Occipital lobe (tissue), 2 donors: Measurements from ENCODE around the gene SLC24A4. TPM values are rescaled to one million over a fixed set of nuclear protein-coding genes. Genes with fewer than 3 reads are reported as not detected.

Experiments used
- DNase-seq: peaks from one replicate; lab custom pipeline; 2025; lab: John Stamatoyannopoulos, UW
- total RNA-seq: library from RNA; depleted of rRNA; stranded (reverse); fragments of >200 nt; gene quantifications from one replicate; pipeline ENCODE4 v1.2.3, GENCODE V29; 2014

The SLC24A4 gene
- 0.31 TPM for total RNA-seq

GRCh38 chr14:92323011-92323915 lies at the start of gene SLC24A4:
Gene SLC24A4, plus strand, starts transcription at chr14:92323165. Its CDS starts 666 bp downstream, at chr14:92323831.
- DNase-seq, result peak; percentile 21

GRCh38 chr14:92273166-92273565 lies 49.8 kb upstream of the SLC24A4 start:
- DNase-seq, result no peak

GRCh38 chr14:92274055-92274454 lies 48.9 kb upstream of the SLC24A4 start:
- no peak for DNase-seq

- no peak for DNase-seq
Observed at GRCh38 chr14:92276074-92276473, 46.9 kb upstream of the SLC24A4 start.

- no peak for DNase-seq
Observed at GRCh38 chr14:92277031-92277430, 45.9 kb upstream of the SLC24A4 start.

GRCh38 chr14:92280554-92281262 lies 42.3 kb upstream of the SLC24A4 start:
- DNase-seq, result no peak

GRCh38 chr14:92282669-92283068 lies 40.3 kb upstream of the SLC24A4 start:
- no peak for DNase-seq

GRCh38 chr14:92285311-92285710 lies 37.7 kb upstream of the SLC24A4 start:
- no peak for DNase-seq

- no peak for DNase-seq
Observed at GRCh38 chr14:92287987-92288386, 35.0 kb upstream of the SLC24A4 start.

GRCh38 chr14:92288994-92289660 lies 33.8 kb upstream of the SLC24A4 start:
- no peak for DNase-seq

- no peak for DNase-seq
Observed at GRCh38 chr14:92292673-92293072, 30.3 kb upstream of the SLC24A4 start.

GRCh38 chr14:92294506-92294905 lies 28.5 kb upstream of the SLC24A4 start:
- no peak for DNase-seq

- no peak for DNase-seq
Observed at GRCh38 chr14:92297818-92298595, 25.0 kb upstream of the SLC24A4 start.

GRCh38 chr14:92302481-92302880 lies 20.5 kb upstream of the SLC24A4 start:
- DNase-seq, result no peak

- no peak for DNase-seq
Observed at GRCh38 chr14:92308716-92309115, 14.2 kb upstream of the SLC24A4 start.

- DNase-seq, result peak; percentile 10
Observed at GRCh38 chr14:92309968-92310530, 12.9 kb upstream of the SLC24A4 start.

GRCh38 chr14:92310776-92311375 lies 12.1 kb upstream of the SLC24A4 start:
- peak; percentile 18 for DNase-seq

- no peak for DNase-seq
Observed at GRCh38 chr14:92314182-92314581, 8.8 kb upstream of the SLC24A4 start.

- peak; percentile 42 for DNase-seq
Observed at GRCh38 chr14:92315050-92315805, 7.7 kb upstream of the SLC24A4 start.

GRCh38 chr14:92316176-92316575 lies 6.8 kb upstream of the SLC24A4 start:
- no peak for DNase-seq
